Neural progenitor cell (in vitro differentiated cells): ENCODE results near the gene TMSB4X. TPM values are rescaled to one million over a fixed set of nuclear protein-coding genes. Genes with fewer than 3 reads are reported as not detected.
"Not testable (repeated sequence)": the region's sequence is repeated elsewhere in the genome, so short reads cannot be mapped to it uniquely, and the experiment has no call there.

Experiments
- DNase-seq: peaks from one replicate; pipeline ENCODE4 v3.0.0-alpha.2; 2016; ENCODE audit warnings: low spot score
- H2AFZ ChIP-seq: fragments of 200-600 bp; sonication (generic); replicated peaks from 2 replicates; pipeline ENCODE4 v1.6.1; 2016; ENCODE audit warnings: antibody characterized with exemption
- H3F3A ChIP-seq: fragments of 200-600 bp; sonication (generic); 2 replicates; pipeline ENCODE4 v1.6.1; 2016; ENCODE audit warnings: antibody characterized with exemption, low read depth
- H3K27ac ChIP-seq: fragments of 200-600 bp; sonication (generic); 2 replicates; pipeline ENCODE4 v1.5.1; 2016; ENCODE audit warnings: mild to moderate bottlenecking
- H3K27me3 ChIP-seq: fragments of 200-600 bp; sonication (generic); 2 replicates; pipeline ENCODE4 v1.6.1; 2016; ENCODE audit warnings: mild to moderate bottlenecking, moderate library complexity
- H3K36me3 ChIP-seq: fragments of 200-600 bp; sonication (generic); 2 replicates; pipeline ENCODE4 v1.5.1; 2016
- H3K4me1 ChIP-seq: fragments of 200-600 bp; sonication (generic); 2 replicates; pipeline ENCODE4 v1.6.1; 2016; ENCODE audit warnings: mixed run types
- H3K4me2 ChIP-seq: fragments of 200-600 bp; sonication (generic); 2 replicates; pipeline ENCODE4 v1.6.1; 2016
- H3K4me3 ChIP-seq: fragments of 200-600 bp; sonication (generic); 2 replicates; pipeline ENCODE4 v1.5.1; 2016
- H3K79me2 ChIP-seq: fragments of 200-600 bp; sonication (generic); 2 replicates; pipeline ENCODE4 v1.6.1; 2016; ENCODE audit warnings: low read depth
- H3K9ac ChIP-seq: fragments of 200-600 bp; sonication (generic); 2 replicates; pipeline ENCODE4 v1.6.1; 2016
- H3K9me3 ChIP-seq: fragments of 200-600 bp; sonication (generic); 2 replicates; pipeline ENCODE4 v1.5.1; 2016; ENCODE audit warnings: low read depth
- H4K20me1 ChIP-seq: fragments of 200-600 bp; sonication (generic); 2 replicates; pipeline ENCODE4 v1.6.1; 2016; ENCODE audit warnings: low read depth
- H3K27ac Mint-ChIP-seq: 3 replicates; pipeline ENCODE4 v1.8.0; 2021; ENCODE audit warnings: mixed read lengths
- H3K27me3 Mint-ChIP-seq: 2 replicates; pipeline ENCODE4 v1.8.0; 2022; ENCODE audit warnings: low read depth, mild to moderate bottlenecking, inconsistent platforms, moderate library complexity, mixed read lengths; ENCODE audit not compliant: insufficient read depth
- H3K36me3 Mint-ChIP-seq: 3 replicates; pipeline ENCODE4 v1.8.0; 2021; ENCODE audit warnings: mixed read lengths
- H3K4me1 Mint-ChIP-seq: 3 replicates; pipeline ENCODE4 v1.8.0; 2021; ENCODE audit warnings: mixed read lengths
- H3K4me3 Mint-ChIP-seq: 3 replicates; pipeline ENCODE4 v1.8.0; 2021; ENCODE audit warnings: mild to moderate bottlenecking, moderate library complexity, mixed read lengths
- H3K9me3 Mint-ChIP-seq: 3 replicates; pipeline ENCODE4 v1.8.0; 2020; ENCODE audit warnings: mixed read lengths
- EZH2 ChIP-seq: fragments of 200-600 bp; sonication (generic); IDR thresholded peaks from 2 replicates; pipeline ENCODE4 v1.6.1; 2017; ENCODE audit warnings: antibody characterized with exemption, mild to moderate bottlenecking, moderate library complexity
- EZH2phosphoT487 ChIP-seq: fragments of 200-600 bp; sonication (generic); IDR thresholded peaks from 2 replicates; pipeline ENCODE4 v1.6.1; 2017; ENCODE audit warnings: antibody characterized with exemption
- total RNA-seq: library from RNA; depleted of rRNA; stranded (reverse); fragments of >200 nt; gene quantifications from 2 replicates; pipeline ENCODE4 v1.2.3, GENCODE V29; 2015; ENCODE audit warnings: low replicate concordance
- TF ChIP-seq, protein P1 (sequence below): fragments of 200-600 bp; sonication (generic); IDR thresholded peaks from 2 replicates; pipeline ENCODE4 v1.5.1; 2017; ENCODE audit warnings: antibody characterized with exemption, mild to moderate bottlenecking

Gene TMSB4X
- total RNA-seq, 1 donor from 2014 or later = 3,462 TPM

- Histone ChIP-seq H3F3A (no peaks in the 10 kb centered on the region), H3K9me3 (no peaks in the 10 kb centered on the region), H3K27me3 (no peaks in the 10 kb centered on the region), H3K4me2 (no peak overlapping the region), H4K20me1 (no peaks in the 10 kb centered on the region), H2AFZ (no peak overlapping the region), H3K9ac (no peak overlapping the region), H3K79me2 (no peaks in the 10 kb centered on the region), H3K4me1 (no peaks in the 10 kb centered on the region), H3K27ac (no peak overlapping the region), H3K4me3 (no peak overlapping the region), H3K36me3 (no peaks in the 10 kb centered on the region)
- no peaks in the 10 kb centered on the region for H3K36me3 Mint-ChIP-seq
- no peak for TF ChIP-seq EZH2phosphoT487
- TF ChIP-seq, protein P1, sequence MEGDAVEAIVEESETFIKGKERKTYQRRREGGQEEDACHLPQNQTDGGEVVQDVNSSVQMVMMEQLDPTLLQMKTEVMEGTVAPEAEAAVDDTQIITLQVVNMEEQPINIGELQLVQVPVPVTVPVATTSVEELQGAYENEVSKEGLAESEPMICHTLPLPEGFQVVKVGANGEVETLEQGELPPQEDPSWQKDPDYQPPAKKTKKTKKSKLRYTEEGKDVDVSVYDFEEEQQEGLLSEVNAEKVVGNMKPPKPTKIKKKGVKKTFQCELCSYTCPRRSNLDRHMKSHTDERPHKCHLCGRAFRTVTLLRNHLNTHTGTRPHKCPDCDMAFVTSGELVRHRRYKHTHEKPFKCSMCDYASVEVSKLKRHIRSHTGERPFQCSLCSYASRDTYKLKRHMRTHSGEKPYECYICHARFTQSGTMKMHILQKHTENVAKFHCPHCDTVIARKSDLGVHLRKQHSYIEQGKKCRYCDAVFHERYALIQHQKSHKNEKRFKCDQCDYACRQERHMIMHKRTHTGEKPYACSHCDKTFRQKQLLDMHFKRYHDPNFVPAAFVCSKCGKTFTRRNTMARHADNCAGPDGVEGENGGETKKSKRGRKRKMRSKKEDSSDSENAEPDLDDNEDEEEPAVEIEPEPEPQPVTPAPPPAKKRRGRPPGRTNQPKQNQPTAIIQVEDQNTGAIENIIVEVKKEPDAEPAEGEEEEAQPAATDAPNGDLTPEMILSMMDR = no peak
- no peak for TF ChIP-seq EZH2
- H3K27me3 Mint-ChIP-seq = no peaks in the 10 kb centered on the region
- no peak for DNase-seq
- H3K27ac Mint-ChIP-seq = no peak overlapping the region
- peaks cover 15% of the 10 kb centered on the region for H3K9me3 Mint-ChIP-seq
- no peaks in the 10 kb centered on the region for H3K4me1 Mint-ChIP-seq
- no peak overlapping the region for H3K4me3 Mint-ChIP-seq
Measured at GRCh38 chrX:12958461-12958860, 16.4 kb upstream of the TMSB4X start.

- Histone ChIP-seq H4K20me1 (no peaks in the 10 kb centered on the region), H3K9me3 (no peaks in the 10 kb centered on the region), H3K36me3 (no peaks in the 10 kb centered on the region), H3K4me3 (no peak overlapping the region), H2AFZ (no peak overlapping the region), H3K27ac (no peak overlapping the region), H3F3A (no peaks in the 10 kb centered on the region), H3K4me1 (peaks cover 5% of the 10 kb centered on the region), H3K27me3 (no peaks in the 10 kb centered on the region), H3K4me2 (no peak overlapping the region), H3K79me2 (no peaks in the 10 kb centered on the region), H3K9ac (no peak overlapping the region)
- Mint-ChIP-seq H3K27me3 (peaks cover 3% of the 10 kb centered on the region), H3K27ac (no peak overlapping the region), H3K4me1 (peaks cover 3% of the 10 kb centered on the region), H3K4me3 (no peak overlapping the region), H3K9me3 (peaks cover 20% of the 10 kb centered on the region), H3K36me3 (peaks cover 2% of the 10 kb centered on the region)
- DNase-seq = no peak
- TF ChIP-seq, protein P1 = no peak
- no peak for TF ChIP-seq EZH2phosphoT487
- no peak for TF ChIP-seq EZH2
Measured at GRCh38 chrX:12961196-12961718, 13.7 kb upstream of the TMSB4X start.

GRCh38 chrX:12962041-12962504, 12.8 kb upstream of the TMSB4X start:
- Mint-ChIP-seq H3K9me3 (peaks cover 24% of the 10 kb centered on the region), H3K4me3 (no peak overlapping the region), H3K36me3 (peaks cover 2% of the 10 kb centered on the region), H3K27me3 (peaks cover 3% of the 10 kb centered on the region), H3K27ac (no peak overlapping the region), H3K4me1 (peaks cover 3% of the 10 kb centered on the region)
- no peaks in the 10 kb centered on the region for H3K27me3 ChIP-seq
- no peak overlapping the region for H3K4me3 ChIP-seq
- TF ChIP-seq EZH2 = no peak
- TF ChIP-seq EZH2phosphoT487 = no peak
- TF ChIP-seq, protein P1 = no peak
- no peaks in the 10 kb centered on the region for H3K36me3 ChIP-seq
- no peaks in the 10 kb centered on the region for H4K20me1 ChIP-seq
- H3K9ac ChIP-seq = no peak overlapping the region
- no peaks in the 10 kb centered on the region for H3K9me3 ChIP-seq
- H2AFZ ChIP-seq = no peak overlapping the region
- H3K27ac ChIP-seq = no peak overlapping the region
- H3K4me2 ChIP-seq = no peak overlapping the region
- no peaks in the 10 kb centered on the region for H3F3A ChIP-seq
- no peak for DNase-seq
- H3K79me2 ChIP-seq = no peaks in the 10 kb centered on the region
- H3K4me1 ChIP-seq = peaks cover 5% of the 10 kb centered on the region

GRCh38 chrX:12963210-12963850, 11.6 kb upstream of the TMSB4X start:
- H3K9me3 Mint-ChIP-seq = peaks cover 28% of the 10 kb centered on the region
- not testable (repeated sequence) for H3K79me2 ChIP-seq, H3F3A ChIP-seq, H3K27ac ChIP-seq, H3K9ac ChIP-seq, H3K4me1 Mint-ChIP-seq, H3K27me3 Mint-ChIP-seq, H3K27me3 ChIP-seq, H3K4me1 ChIP-seq, H3K36me3 ChIP-seq, H3K36me3 Mint-ChIP-seq, H4K20me1 ChIP-seq, H3K4me2 ChIP-seq, H3K27ac Mint-ChIP-seq, H3K9me3 ChIP-seq, H3K4me3 Mint-ChIP-seq, H2AFZ ChIP-seq, DNase-seq, H3K4me3 ChIP-seq
